H1 (cell line): ENCODE results near the gene CTSK. TPM values are rescaled to one million over a fixed set of nuclear protein-coding genes. Genes with fewer than 3 reads are reported as not detected.

Experiments
- CTCF ChIA-PET: fragments of 300-600 bp; sonication (Branson Sonifier 250); formaldehyde crosslinking; loops from one replicate; lab custom pipeline; 2021; ENCODE audit not compliant: partially characterized antibody; lab: Charles Lee
- POLR2A ChIA-PET: fragments of 300-600 bp; sonication (Branson Sonifier 250); formaldehyde crosslinking; loops from one replicate; lab custom pipeline; 2021; ENCODE audit warnings: inconsistent platforms; ENCODE audit not compliant: partially characterized antibody; lab: Charles Lee
- DNase-seq, 2 experiments: peaks; one replicate each; pipeline versions ENCODE4 v3.0.0 to v3.0.0-alpha.2; 2010 to 2022; ENCODE audit warnings: low spot score in 2 of 2, low read depth in 1 of 2, mixed read lengths in 1 of 2
- FAIRE-seq: peaks from 2 replicates; lab custom pipeline; 2011; peaks lifted over from hg19 to GRCh38; lab: Jason Lieb, UNC
- H2AFZ ChIP-seq: 2 replicates; pipeline ENCODE4 v1.8.1; 2012; ENCODE audit warnings: low read length, inconsistent platforms
- H2AK5ac ChIP-seq: 2 replicates; pipeline ENCODE4 v1.6.1; 2013; ENCODE audit warnings: low read depth, low read length
- H2BK120ac ChIP-seq: replicated peaks from 2 replicates; pipeline ENCODE3; 2013; ENCODE audit warnings: low read depth, low read length, inconsistent platforms
- H2BK12ac ChIP-seq: 2 replicates; pipeline ENCODE4 v1.6.1; 2013; ENCODE audit warnings: low read depth, low read length
- H2BK15ac ChIP-seq: 2 replicates; pipeline ENCODE4 v1.6.1; 2013; ENCODE audit warnings: low read length
- H2BK20ac ChIP-seq: 2 replicates; pipeline ENCODE4 v1.6.1; 2013; ENCODE audit warnings: low read length
- H2BK5ac ChIP-seq: 2 replicates; pipeline ENCODE4 v1.6.1; 2013; ENCODE audit warnings: low read depth, low read length
- H3K14ac ChIP-seq: 2 replicates; pipeline ENCODE4 v1.6.1; 2013; ENCODE audit warnings: inconsistent platforms; ENCODE audit not compliant: insufficient read length
- H3K18ac ChIP-seq: 2 replicates; pipeline ENCODE4 v1.6.1; 2013; ENCODE audit warnings: low read length; ENCODE audit errors: extremely low read depth
- H3K23ac ChIP-seq: 2 replicates; pipeline ENCODE4 v1.6.1; 2013; ENCODE audit warnings: inconsistent platforms; ENCODE audit not compliant: insufficient read length
- H3K23me2 ChIP-seq: 2 replicates; pipeline ENCODE4 v1.6.1; 2013; ENCODE audit warnings: low read depth, low read length
- H3K27ac ChIP-seq: 2 replicates; pipeline ENCODE4 v1.6.1; 2011; ENCODE audit warnings: low read depth, low read length, inconsistent platforms
- H3K27me3 ChIP-seq, 4 experiments: replicated peaks in 1 of 4; 1 replicate in 1 of 4; 2 replicates in 3 of 4; pipeline versions ENCODE4 v1.6.1 to v1.8.1; 2011 to 2013; ENCODE audit warnings: low read length in 3 of 4, mild to moderate bottlenecking in 3 of 4, inconsistent platforms in 2 of 4, mixed read lengths in 2 of 4, moderate library complexity in 1 of 4; ENCODE audit not compliant: control insufficient read depth in 3 of 4, insufficient read depth in 3 of 4; ENCODE audit errors: extremely low read depth in 1 of 4
- H3K36me3 ChIP-seq, 4 experiments: 2 replicates each; pipeline versions ENCODE4 v1.6.1 to v1.8.1; 2011 to 2013; ENCODE audit warnings: mild to moderate bottlenecking in 4 of 4, low read length in 3 of 4, moderate library complexity in 2 of 4, control low read depth in 1 of 4, inconsistent platforms in 1 of 4; ENCODE audit not compliant: insufficient read depth in 4 of 4, control insufficient read depth in 2 of 4
- H3K4ac ChIP-seq: replicated peaks from 2 replicates; pipeline ENCODE3; 2013; ENCODE audit warnings: low read length, low read depth, mixed read lengths, inconsistent platforms; ENCODE audit not compliant: insufficient read length
- H3K4me1 ChIP-seq, 4 experiments: replicated peaks in 1 of 4; 1 replicate in 1 of 4; 2 replicates in 3 of 4; pipeline versions ENCODE4 v1.6.1 to v1.8.1; 2011 to 2013; ENCODE audit warnings: low read length in 3 of 4, inconsistent platforms in 2 of 4, mixed read lengths in 1 of 4; ENCODE audit not compliant: insufficient read depth in 4 of 4, control insufficient read depth in 3 of 4
- H3K4me2 ChIP-seq, 2 experiments: 2 replicates each; pipeline versions ENCODE4 v1.6.1 to v1.8.1; 2011 to 2013; ENCODE audit warnings: low read depth in 2 of 2, low read length in 2 of 2, control low read depth in 1 of 2, inconsistent platforms in 1 of 2, mild to moderate bottlenecking in 1 of 2; ENCODE audit not compliant: insufficient read depth in 1 of 2
- H3K4me3 ChIP-seq, 4 experiments: fragments of 200-600, 300-600 bp in 1 of 4; sonication (generic), shearing (Covaris generic), sonication (Bioruptor Twin) in 1 of 4; 2 replicates each; pipeline versions ENCODE4 v1.5.1 to v1.8.1; 2011 to 2016; ENCODE audit warnings: low read length in 4 of 4, low read depth in 3 of 4, control low read depth in 2 of 4, inconsistent platforms in 2 of 4, mild to moderate bottlenecking in 2 of 4, mixed read lengths in 1 of 4, moderate library complexity in 1 of 4; ENCODE audit not compliant: insufficient read depth in 2 of 4; ENCODE audit errors: extremely low read depth in 1 of 4
- H3K56ac ChIP-seq: replicated peaks from 2 replicates; pipeline ENCODE3; 2013; ENCODE audit warnings: low read depth, mild to moderate bottlenecking, mixed read lengths, low read length, inconsistent platforms; ENCODE audit not compliant: insufficient read length
- H3K79me1 ChIP-seq: 2 replicates; pipeline ENCODE4 v1.6.1; 2013; ENCODE audit warnings: low read depth, low read length, control low read depth
- H3K79me2 ChIP-seq, 2 experiments: 2 replicates each; pipeline versions ENCODE4 v1.6.1 to v1.8.1; 2012 to 2013; ENCODE audit warnings: low read length in 2 of 2, mild to moderate bottlenecking in 2 of 2, inconsistent platforms in 1 of 2; ENCODE audit not compliant: insufficient read depth in 2 of 2, control insufficient read depth in 1 of 2
- H3K9ac ChIP-seq, 4 experiments: replicated peaks in 1 of 4; 1 replicate in 1 of 4; 2 replicates in 3 of 4; pipeline versions ENCODE4 v1.6.1 to v1.8.1; 2011 to 2013; ENCODE audit warnings: low read depth in 3 of 4, low read length in 3 of 4, control low read depth in 2 of 4, mild to moderate bottlenecking in 2 of 4, moderate library complexity in 2 of 4, inconsistent platforms in 1 of 4; ENCODE audit errors: extremely low read depth in 1 of 4
- H3K9me3 ChIP-seq, 2 experiments: 2 replicates each; pipeline versions ENCODE4 v1.6.1 to v1.8.1; 2012 to 2013; ENCODE audit warnings: mild to moderate bottlenecking in 2 of 2, moderate library complexity in 2 of 2, control low read depth in 1 of 2, inconsistent platforms in 1 of 2, low read depth in 1 of 2, low read length in 1 of 2, mixed read lengths in 1 of 2; ENCODE audit not compliant: insufficient read depth in 2 of 2
- H4K20me1 ChIP-seq, 2 experiments: replicated peaks in 1 of 2; 2 replicates each; pipeline versions ENCODE3 to v1.8.1; 2011 to 2013; ENCODE audit warnings: inconsistent platforms in 2 of 2, low read length in 2 of 2, mild to moderate bottlenecking in 1 of 2; ENCODE audit not compliant: insufficient read depth in 2 of 2, control insufficient read depth in 1 of 2
- H4K5ac ChIP-seq: 2 replicates; pipeline ENCODE4 v1.6.1; 2013; ENCODE audit warnings: low read length, low read depth, mixed read lengths, inconsistent platforms; ENCODE audit not compliant: insufficient read length
- H4K8ac ChIP-seq: 2 replicates; pipeline ENCODE4 v1.8.0; 2013; ENCODE audit warnings: mild to moderate bottlenecking, moderate library complexity, low read length, inconsistent platforms; ENCODE audit not compliant: insufficient read depth; ENCODE audit errors: extremely low read depth
- H4K91ac ChIP-seq: replicated peaks from 2 replicates; pipeline ENCODE3; 2013; ENCODE audit warnings: low read length, mixed read lengths, inconsistent platforms; ENCODE audit not compliant: insufficient read length
- KDM5A ChIP-seq: fragments of 200-600 bp; IDR thresholded peaks from 2 replicates; pipeline ENCODE4 v1.7.1; 2012; ENCODE audit warnings: mild to moderate bottlenecking, low read length, inconsistent platforms, mixed read lengths
- RAD21 ChIP-seq, 2 experiments: IDR thresholded peaks in 1 of 2; conservative IDR thresholded peaks in 1 of 2; 2 replicates each; pipeline ENCODE4 v1.6.1; 2011; ENCODE audit warnings: low read depth in 2 of 2, low read length in 2 of 2, improper control_type of control experiment in 1 of 2, inconsistent platforms in 1 of 2, mild to moderate bottlenecking in 1 of 2, moderate library complexity in 1 of 2
- RBBP5 ChIP-seq: IDR thresholded peaks from 2 replicates; pipeline ENCODE4 v1.7.1; 2012; ENCODE audit warnings: low read depth, mild to moderate bottlenecking, inconsistent platforms, low read length, moderate library complexity, borderline replicate concordance
- SIN3A ChIP-seq, 2 experiments: IDR thresholded peaks in 1 of 2; conservative IDR thresholded peaks in 1 of 2; 2 replicates each; pipeline ENCODE4 v1.6.1; 2011 to 2012; ENCODE audit warnings: low read length in 2 of 2, improper control_type of control experiment in 1 of 2, low read depth in 1 of 2, mild to moderate bottlenecking in 1 of 2
- WGBS, 2 experiments: shearing (Covaris generic) in 1 of 2; methylation state at CpG; one replicate each; pipeline versions ENCODE4 v1.1.6 to v1.1.7; 2013 to 2015; ENCODE audit warnings: low lambda C conversion rate in 2 of 2, mixed read lengths in 2 of 2, inconsistent platforms in 1 of 2, low coverage in 1 of 2, missing lambda C conversion rate in 1 of 2; ENCODE audit not compliant: insufficient replicate concordance in 2 of 2, insufficient coverage in 1 of 2, insufficient read length in 1 of 2; ENCODE audit errors: extremely low coverage in 1 of 2, missing lambda C conversion rate in 1 of 2; 5-methylcytosine and 5-hydroxymethylcytosine counted together
- polyA plus RNA-seq, 7 experiments: library from polyadenylated mRNA; depleted of rRNA in 3 of 7; stranded (reverse) in 5 of 7; unstranded in 2 of 7; fragments of >200 nt in 5 of 7; fragments of 200-250 nt in 2 of 7; gene quantifications; 1 replicate in 5 of 7; 2 replicates in 1 of 7; 4 replicates in 1 of 7; pipeline versions ENCODE4 v1.2.1 to v1.2.3, GENCODE V29; 2011 to 2013; ENCODE audit warnings: missing spikeins in 2 of 7, mixed read lengths in 2 of 7
- total RNA-seq: library from RNA; stranded (reverse); fragmentation: NEBNext Ultra II Directional; extraction: Animal tissue kit (Norgen Biotek cat#: 25700); gene quantifications from 2 replicates; pipeline ENCODE4 v1.2.1, GENCODE V29; 2021

CTSK gene
- total and polyA plus RNA-seq, 2 of the 8 experiments (the other 6 are each of a cell fraction or from before 2014, with no cell fraction given) = 2.7 to 4.2 TPM

DNA sequence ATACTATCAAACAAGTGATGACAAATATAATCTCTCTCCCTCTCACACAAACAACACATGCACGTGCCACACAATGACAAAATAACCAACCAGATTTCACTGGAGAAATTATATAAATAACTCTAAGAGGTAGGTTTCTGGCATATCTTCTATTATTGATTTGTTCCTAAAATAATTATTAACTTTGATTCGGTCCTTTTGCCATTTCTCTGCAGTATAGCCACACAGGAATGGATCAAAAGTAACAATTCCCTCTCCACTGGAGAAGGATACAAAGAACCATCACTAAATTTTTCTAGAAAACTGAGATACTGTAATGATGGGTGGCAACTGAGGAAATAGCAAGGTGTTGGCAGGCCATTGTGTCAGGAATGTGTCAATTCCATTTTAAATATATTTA lies 34.9 kb upstream of the CTSK start:
- CTCF ChIA-PET = interaction anchor here (1.5 kb wide), 1 partner anchor 30 kb away, joined by 3 read pairs; no protein-coding TSS in a partner anchor
- peaks cover 0 to 3% (median 0%) of the 10 kb centered on the region in 4 experiments; a peak in 2 of 8 replicates for H3K36me3 ChIP-seq
- no peak overlapping the region for H3K4me2 ChIP-seq
- TF ChIP-seq RAD21 (IDR thresholded peaks at IDR 0.05 in 1 of 2, conservative IDR thresholded peaks at IDR 0.05 in 1 of 2; ENCODE audit: low read depth in 2 of 2, low read length in 2 of 2) (no peak), RBBP5 (no peak), KDM5A (no peak), SIN3A (conservative IDR thresholded peaks at IDR 0.05 in 1 of 2, IDR thresholded peaks at IDR 0.05 in 1 of 2; ENCODE audit: low read depth in 1 of 2, low read length in 2 of 2) (no peak)

More for the DNA sequence above, 34.9 kb upstream of the CTSK start:
- H4K5ac ChIP-seq = no peak overlapping the region
- H3K18ac ChIP-seq = no peak overlapping the region
- H3K79me2 ChIP-seq = no peaks in the 10 kb centered on the region
- H2BK15ac ChIP-seq = no peak overlapping the region
- no peak overlapping the region for H3K14ac ChIP-seq
- H3K4ac ChIP-seq = no peak overlapping the region
- H3K79me1 ChIP-seq = no peaks in the 10 kb centered on the region
- H2BK5ac ChIP-seq = no peak overlapping the region
- 93% methylated on average over 2 of the region's 2 CpGs; no CpG with 5 or more reads in 1 of the 2 experiments for WGBS, 2 experiments
- no peak overlapping the region for H2BK12ac ChIP-seq
- H3K23ac ChIP-seq = no peak overlapping the region
- no peak overlapping the region for H4K91ac ChIP-seq
- no peak overlapping the region for H3K27ac ChIP-seq
- no peak for FAIRE-seq
- no peak overlapping the region for H3K9ac ChIP-seq
- POLR2A ChIA-PET = no interaction called here
- H4K8ac ChIP-seq = no peak overlapping the region
- H2BK20ac ChIP-seq = no peak overlapping the region
- H3K9me3 ChIP-seq = no peaks in the 10 kb centered on the region
- no peaks in the 10 kb centered on the region for H3K27me3 ChIP-seq
- no peak overlapping the region for H2AFZ ChIP-seq
- no peaks in the 10 kb centered on the region for H4K20me1 ChIP-seq
- no peak for DNase-seq
- H3K56ac ChIP-seq = no peak overlapping the region
- H2AK5ac ChIP-seq = no peak overlapping the region
- no peak overlapping the region for H2BK120ac ChIP-seq
- no peak overlapping the region for H3K4me3 ChIP-seq
- no peaks in the 10 kb centered on the region for H3K23me2 ChIP-seq
- H3K4me1 ChIP-seq = no peaks in the 10 kb centered on the region
